Astrocyte (in vitro differentiated cells and primary cell): ENCODE results near the gene GJB4. TPM values are rescaled to one million over a fixed set of nuclear protein-coding genes. Genes with fewer than 3 reads are reported as not detected.
"Not testable (repeated sequence)": the region's sequence is repeated elsewhere in the genome, so short reads cannot be mapped to it uniquely, and the experiment has no call there.

ENCODE experiments used
- DNase-seq: peaks from one replicate; pipeline ENCODE4 v3.0.0-alpha.2; 2010; ENCODE audit warnings: low read depth
- FAIRE-seq: peaks from 2 replicates; lab custom pipeline; 2011; peaks lifted over from hg19 to GRCh38; lab: Jason Lieb, UNC
- H2AFZ ChIP-seq: 2 replicates; pipeline ENCODE4 v1.6.0; 2012; ENCODE audit warnings: low read depth, low read length, inconsistent platforms
- H3K27ac ChIP-seq: 2 replicates; pipeline ENCODE4 v1.5.1; 2011; ENCODE audit warnings: low read depth, low read length, inconsistent platforms
- H3K27me3 ChIP-seq: 2 replicates; pipeline ENCODE4 v1.6.0; 2011; ENCODE audit warnings: low read length, inconsistent platforms; ENCODE audit not compliant: insufficient read depth
- H3K36me3 ChIP-seq: 2 replicates; pipeline ENCODE4 v1.5.1; 2011; ENCODE audit warnings: low read length, inconsistent platforms; ENCODE audit not compliant: insufficient read depth
- H3K4me1 ChIP-seq: 2 replicates; pipeline ENCODE4 v1.5.1; 2011; ENCODE audit warnings: low read length, inconsistent platforms; ENCODE audit not compliant: insufficient read depth
- H3K4me2 ChIP-seq: 2 replicates; pipeline ENCODE4 v1.6.0; 2012; ENCODE audit warnings: low read length, inconsistent platforms
- H3K4me3 ChIP-seq: 2 replicates; pipeline ENCODE4 v1.5.1; 2011; ENCODE audit warnings: low read depth, mild to moderate bottlenecking, low read length, inconsistent platforms; ENCODE audit not compliant: insufficient read depth
- H3K79me2 ChIP-seq: 2 replicates; pipeline ENCODE4 v1.6.0; 2012; ENCODE audit warnings: mild to moderate bottlenecking, low read length, inconsistent platforms; ENCODE audit not compliant: insufficient read depth
- H3K9ac ChIP-seq: 2 replicates; pipeline ENCODE4 v1.6.0; 2012; ENCODE audit warnings: mild to moderate bottlenecking, low read length, inconsistent platforms
- H3K9me3 ChIP-seq: 2 replicates; pipeline ENCODE4 v1.5.1; 2012; ENCODE audit warnings: low read depth, mild to moderate bottlenecking, low read length, inconsistent platforms; ENCODE audit not compliant: insufficient read depth
- H4K20me1 ChIP-seq: 2 replicates; pipeline ENCODE4 v1.6.0; 2012; ENCODE audit warnings: low read length, inconsistent platforms; ENCODE audit not compliant: insufficient read depth
- H3K27ac Mint-ChIP-seq: one replicate; pipeline ENCODE4 v1.8.0; 2021; ENCODE audit warnings: mild to moderate bottlenecking, mixed read lengths; ENCODE audit not compliant: unreplicated experiment
- H3K27me3 Mint-ChIP-seq: one replicate; pipeline ENCODE4 v1.8.0; 2021; ENCODE audit warnings: low read depth, mixed read lengths; ENCODE audit not compliant: unreplicated experiment
- H3K36me3 Mint-ChIP-seq: one replicate; pipeline ENCODE4 v1.8.0; 2021; ENCODE audit warnings: low read depth, mixed read lengths; ENCODE audit not compliant: unreplicated experiment
- H3K4me1 Mint-ChIP-seq: one replicate; pipeline ENCODE4 v1.8.0; 2021; ENCODE audit warnings: low read depth, mixed read lengths; ENCODE audit not compliant: unreplicated experiment
- H3K4me3 Mint-ChIP-seq: one replicate; pipeline ENCODE4 v1.8.0; 2021; ENCODE audit warnings: mild to moderate bottlenecking, moderate library complexity, mixed read lengths; ENCODE audit not compliant: unreplicated experiment
- H3K9me3 Mint-ChIP-seq: one replicate; pipeline ENCODE4 v1.8.0; 2021; ENCODE audit warnings: mild to moderate bottlenecking, mixed read lengths; ENCODE audit not compliant: unreplicated experiment
- CTCF ChIP-seq: IDR thresholded peaks from 2 replicates; pipeline ENCODE4 v1.5.1; 2011; ENCODE audit warnings: low read depth, mild to moderate bottlenecking, inconsistent platforms, low read length, moderate library complexity; ENCODE audit not compliant: insufficient read depth
- EZH2 ChIP-seq: IDR thresholded peaks from 2 replicates; pipeline ENCODE4 v1.6.1; 2012; ENCODE audit warnings: mild to moderate bottlenecking, low read length, inconsistent platforms; ENCODE audit not compliant: insufficient read depth
- total RNA-seq: library from RNA; stranded (reverse); gene quantifications from 2 replicates; pipeline ENCODE4 v1.2.1, GENCODE V29; 2021

The GJB4 gene
- total RNA-seq, 1 donor from 2014 or later = not detected

- H3K4me3 Mint-ChIP-seq = no peak overlapping the region
- no peaks in the 10 kb centered on the region for H4K20me1 ChIP-seq
- no peak for TF ChIP-seq CTCF
- TF ChIP-seq EZH2 = no peak
- H3K27me3 Mint-ChIP-seq = peaks cover 3% of the 10 kb centered on the region
- H3K27ac ChIP-seq = no peak overlapping the region
- no peak for FAIRE-seq
- H3K27ac Mint-ChIP-seq = no peak overlapping the region
- H3K79me2 ChIP-seq = no peaks in the 10 kb centered on the region
- peaks cover 6% of the 10 kb centered on the region for H3K36me3 Mint-ChIP-seq
- no peaks in the 10 kb centered on the region for H3K27me3 ChIP-seq
- no peaks in the 10 kb centered on the region for H3K36me3 ChIP-seq
- H3K9ac ChIP-seq = no peak overlapping the region
- no peaks in the 10 kb centered on the region for H3K4me1 ChIP-seq
- H3K9me3 Mint-ChIP-seq = peaks cover 9% of the 10 kb centered on the region
- H3K4me2 ChIP-seq = no peak overlapping the region
- no peaks in the 10 kb centered on the region for H3K9me3 ChIP-seq
- H2AFZ ChIP-seq = no peak overlapping the region
- no peak overlapping the region for H3K4me3 ChIP-seq
- peak; percentile 29 for DNase-seq
- peaks cover 10% of the 10 kb centered on the region for H3K4me1 Mint-ChIP-seq
Observed at GRCh38 chr1:34808051-34808810, 48.7 kb downstream of the GJB4 start.

GRCh38 chr1:34810781-34811180, 51.2 kb downstream of the GJB4 start:
- not testable (repeated sequence) for H3K9me3 ChIP-seq, H3K27ac Mint-ChIP-seq, H3K36me3 ChIP-seq, DNase-seq, H3K9me3 Mint-ChIP-seq, H3K4me2 ChIP-seq, H3K4me1 ChIP-seq, H3K4me3 ChIP-seq, H3K36me3 Mint-ChIP-seq, H3K79me2 ChIP-seq, H4K20me1 ChIP-seq, H3K27me3 Mint-ChIP-seq, FAIRE-seq, H3K4me3 Mint-ChIP-seq, H3K9ac ChIP-seq, H2AFZ ChIP-seq, H3K27me3 ChIP-seq, H3K27ac ChIP-seq
- peaks cover 10% of the 10 kb centered on the region for H3K4me1 Mint-ChIP-seq

Other genes with a start within 250 kb of the GJB4 start
- not detected in 2 replicates for gene GJB5, start 4.7 kb upstream of the GJB4 start, total RNA-seq
- 0.32 TPM in 1 of 2 replicates, not detected in the other for gene GJB3, start 21.5 kb downstream of the GJB4 start, total RNA-seq
- not detected in 2 replicates for gene GJA4, start 33.3 kb downstream of the GJB4 start, total RNA-seq
- gene SMIM12, start 100.0 kb downstream of the GJB4 start, total RNA-seq = 38.1 and 43.6 TPM in 2 replicates
- gene DLGAP3, start 169.9 kb downstream of the GJB4 start, total RNA-seq = 1.6 and 2.7 TPM in 2 replicates
- 15.6 and 17.0 TPM in 2 replicates for gene TMEM35B, start 225.6 kb downstream of the GJB4 start, total RNA-seq